Muscle of leg (tissue), 16 donors: ENCODE data around the gene IGFBP6. TPM values are rescaled to one million over a fixed set of nuclear protein-coding genes. Genes with fewer than 3 reads are reported as not detected.

Experiments used
- DNase-seq: peaks from one replicate; pipeline ENCODE4 v3.0.0; 2013
- H3K27ac ChIP-seq: one replicate; pipeline ENCODE4 v1.5.1; 2013; ENCODE audit warnings: mild to moderate bottlenecking, low read length, control low read depth
- H3K27me3 ChIP-seq: one replicate; pipeline ENCODE4 v1.6.1; 2013; ENCODE audit warnings: low read length; ENCODE audit not compliant: control insufficient read depth, insufficient read depth
- H3K36me3 ChIP-seq: one replicate; pipeline ENCODE4 v1.6.1; 2013; ENCODE audit warnings: low read length; ENCODE audit not compliant: control insufficient read depth, insufficient read depth
- H3K4me1 ChIP-seq: one replicate; pipeline ENCODE4 v1.6.1; 2013; ENCODE audit warnings: low read length; ENCODE audit not compliant: control insufficient read depth, insufficient read depth
- H3K4me3 ChIP-seq: one replicate; pipeline ENCODE4 v1.5.1; 2013; ENCODE audit warnings: low read length, control low read depth
- H3K9me3 ChIP-seq: replicated peaks from 2 replicates; pipeline ENCODE4 v1.6.1; 2013; ENCODE audit warnings: low read depth, low read length; ENCODE audit not compliant: control insufficient read depth
- WGBS: methylation state at CpG from one replicate; pipeline ENCODE4 v1.1.5; 2013; ENCODE audit warnings: missing lambda C conversion rate; ENCODE audit not compliant: insufficient coverage; 5-methylcytosine and 5-hydroxymethylcytosine counted together
- long read RNA-seq, 11 donors: transcript quantifications; one replicate each; lab custom pipeline, GENCODE V29; 2026
- polyA plus RNA-seq, 8 donors: library from polyadenylated mRNA; unstranded; fragments of 120-200 nt; gene quantifications; one replicate each; pipeline versions ENCODE4 v1.2.1 to v1.2.3, GENCODE V29; 2013; ENCODE audit warnings: inconsistent platforms in 1 of 8, low replicate concordance in 1 of 8; ENCODE audit not compliant: insufficient read length in 8 of 8, insufficient read depth in 1 of 8
- total RNA-seq: library from RNA; stranded (reverse); fragments of 120-200 nt; gene quantifications from one replicate; pipeline ENCODE4 v1.2.4, GENCODE V29; 2013

The IGFBP6 gene
- total RNA-seq (132 TPM), polyA plus RNA-seq (100 to 1,000 TPM in 4 of 8 donors, 10 to 100 TPM in 4; 50.7 to 181 (median 93.6) TPM)
- long read RNA-seq, donor 1, transcript IGFBP6-201 (4 exons, 1,169 nt) = major isoform, 16 of 17 reads
- long read RNA-seq, donor 1, partial matches to known transcripts = 0 of 17 reads
- long read RNA-seq, donor 1, other reads (novel, unspliced or antisense) = 0 of 17 reads
- long read RNA-seq, donor 2, transcript IGFBP6-201 (4 exons, 1,169 nt) = major isoform, 6 of 6 reads
- long read RNA-seq, donor 2, partial matches to known transcripts = 0 of 6 reads
- long read RNA-seq, donor 2, other reads (novel, unspliced or antisense) = 0 of 6 reads
- long read RNA-seq, donor 3, transcript IGFBP6-201 (4 exons, 1,169 nt) = major isoform, 17 of 30 reads
- long read RNA-seq, donor 3, partial matches to known transcripts = 13 of 30 reads
- long read RNA-seq, donor 3, other reads (novel, unspliced or antisense) = 0 of 30 reads
- long read RNA-seq, donor 4, transcript IGFBP6-201 (4 exons, 1,169 nt) = major isoform, 30 of 44 reads
- long read RNA-seq, donor 4, partial matches to known transcripts = 13 of 44 reads
- long read RNA-seq, donor 4, other reads (novel, unspliced or antisense) = 0 of 44 reads
- long read RNA-seq, donor 5, transcript IGFBP6-201 (4 exons, 1,169 nt) = major isoform, 120 of 140 reads
- long read RNA-seq, donor 5, partial matches to known transcripts = 19 of 140 reads
- long read RNA-seq, donor 5, other reads (novel, unspliced or antisense) = 0 of 140 reads
- long read RNA-seq, donor 6, transcript IGFBP6-201 (4 exons, 1,169 nt) = major isoform, 68 of 113 reads
- long read RNA-seq, donor 6, partial matches to known transcripts = 44 of 113 reads
- long read RNA-seq, donor 6, other reads (novel, unspliced or antisense) = 0 of 113 reads
- long read RNA-seq, donor 7, transcript IGFBP6-201 (4 exons, 1,169 nt) = major isoform, 103 of 189 reads
- long read RNA-seq, donor 7, partial matches to known transcripts = 84 of 189 reads
- long read RNA-seq, donor 7, other reads (novel, unspliced or antisense) = 0 of 189 reads
- long read RNA-seq, donor 8, transcript IGFBP6-201 (4 exons, 1,169 nt) = major isoform, 43 of 72 reads
- long read RNA-seq, donor 8, partial matches to known transcripts = 28 of 72 reads
- long read RNA-seq, donor 8, other reads (novel, unspliced or antisense) = 0 of 72 reads
- long read RNA-seq, donor 9, transcript IGFBP6-201 (4 exons, 1,169 nt) = major isoform, 48 of 88 reads
- long read RNA-seq, donor 9, partial matches to known transcripts = 40 of 88 reads
- long read RNA-seq, donor 9, other reads (novel, unspliced or antisense) = 0 of 88 reads
- long read RNA-seq, donor 10, transcript IGFBP6-201 (4 exons, 1,169 nt) = major isoform, 59 of 74 reads
- long read RNA-seq, donor 10, partial matches to known transcripts = 14 of 74 reads
- long read RNA-seq, donor 10, other reads (novel, unspliced or antisense) = 0 of 74 reads
- long read RNA-seq, donor 11, transcript IGFBP6-201 (4 exons, 1,169 nt) = major isoform, 59 of 104 reads
- long read RNA-seq, donor 11, partial matches to known transcripts = 45 of 104 reads
- long read RNA-seq, donor 11, other reads (novel, unspliced or antisense) = 0 of 104 reads

GRCh38 chr12:53097564-53098353, at the start of gene IGFBP6:
IGFBP6 (plus strand) TSS chr12:53097667; CDS start chr12:53097718, 51 bp downstream.
- peak; percentile 75 for DNase-seq
- H3K27ac ChIP-seq = peak within 1 kb of the TSS; percentile 91

GRCh38 chr12:53048033-53048779, 49.3 kb upstream of the IGFBP6 start:
- peaks cover 92% of the 10 kb centered on the region for H3K4me1 ChIP-seq

More at GRCh38 chr12:53097564-53098353, at the start of gene IGFBP6:
- peak within 1 kb of the TSS; percentile 73 for H3K4me3 ChIP-seq
- H3K36me3 ChIP-seq = peaks cover 11% of the 10 kb centered on the region
- under 1% methylated on average over 47 of the region's 51 CpGs for WGBS
- H3K4me1 ChIP-seq = peaks cover 41% of the 10 kb centered on the region
- H3K27me3 ChIP-seq = no peaks in the 10 kb centered on the region
- H3K9me3 ChIP-seq = no peaks in the 10 kb centered on the region

GRCh38 chr12:53048780-53049401, 48.6 kb upstream of the IGFBP6 start:
- Histone ChIP-seq H3K4me1 (peaks cover 92% of the 10 kb centered on the region), H3K27ac (peak overlapping the region; percentile 99), H3K4me3 (peak overlapping the region; percentile 73), H3K27me3 (no peaks in the 10 kb centered on the region), H3K36me3 (peaks cover 20% of the 10 kb centered on the region), H3K9me3 (no peaks in the 10 kb centered on the region)
- 2% methylated on average over 5 of the region's 6 CpGs for WGBS
- peak; percentile 91 for DNase-seq

More at GRCh38 chr12:53048033-53048779, 49.3 kb upstream of the IGFBP6 start:
- Histone ChIP-seq H3K36me3 (peaks cover 19% of the 10 kb centered on the region), H3K27ac (peak overlapping the region; percentile 99), H3K9me3 (no peaks in the 10 kb centered on the region), H3K27me3 (no peaks in the 10 kb centered on the region), H3K4me3 (peak overlapping the region; percentile 73)
- peak; percentile 83 for DNase-seq
- WGBS = 0% methylated on average over 2 of the region's 10 CpGs

- H3K4me1 ChIP-seq = peaks cover 89% of the 10 kb centered on the region
- WGBS = 8% methylated on average over 13 of the region's 20 CpGs
Observed at GRCh38 chr12:53049571-53050318, 47.7 kb upstream of the IGFBP6 start, which contains the start of gene TNS2. TNS2 (plus strand) TSS chr12:53050065; CDS start chr12:53050186, 121 bp downstream.

GRCh38 chr12:53050426-53051057, 46.9 kb upstream of the IGFBP6 start:
- no peaks in the 10 kb centered on the region for H3K27me3 ChIP-seq
- peak overlapping the region; percentile 73 for H3K4me3 ChIP-seq
- H3K36me3 ChIP-seq = peaks cover 31% of the 10 kb centered on the region
- peak; percentile 35 for DNase-seq
- no peaks in the 10 kb centered on the region for H3K9me3 ChIP-seq
- H3K4me1 ChIP-seq = peaks cover 86% of the 10 kb centered on the region
- 40% methylated on average over 1 of the region's 2 CpGs for WGBS
- H3K27ac ChIP-seq = peak overlapping the region; percentile 99

More at GRCh38 chr12:53049571-53050318, 47.7 kb upstream of the IGFBP6 start, which contains the start of gene TNS2:
- DNase-seq = peak; percentile 85
- no peaks in the 10 kb centered on the region for H3K9me3 ChIP-seq
- H3K4me3 ChIP-seq = peak within 1 kb of the TSS; percentile 73
- peak within 1 kb of the TSS; percentile 99 for H3K27ac ChIP-seq
- no peaks in the 10 kb centered on the region for H3K27me3 ChIP-seq
- H3K36me3 ChIP-seq = peaks cover 23% of the 10 kb centered on the region

GRCh38 chr12:53051058-53051880, 46.2 kb upstream of the IGFBP6 start:
- peaks cover 37% of the 10 kb centered on the region for H3K36me3 ChIP-seq
- no peaks in the 10 kb centered on the region for H3K27me3 ChIP-seq
- WGBS = 16% methylated on average over 7 of the region's 11 CpGs
- peaks cover 79% of the 10 kb centered on the region for H3K4me1 ChIP-seq
- peak; percentile 80 for DNase-seq
- H3K27ac ChIP-seq = peak overlapping the region; percentile 99
- H3K4me3 ChIP-seq = peak overlapping the region; percentile 73
- no peaks in the 10 kb centered on the region for H3K9me3 ChIP-seq
